GM12891 (cell line): Measurements from ENCODE around the gene NPIPB2.

Experiments used
- POLR2A ChIP-seq: IDR thresholded peaks from 2 replicates; pipeline ENCODE4 v1.6.1; 2011; ENCODE audit warnings: low read depth, low read length, control low read depth
- POLR2AphosphoS5 ChIP-seq: IDR thresholded peaks from 2 replicates; pipeline ENCODE4 v1.6.1; 2011; ENCODE audit warnings: low read depth, low read length, control low read depth
- TAF1 ChIP-seq: IDR thresholded peaks from 2 replicates; pipeline ENCODE4 v1.6.1; 2011; ENCODE audit warnings: low read depth, low read length, control low read depth

GRCh38 chr16:11966173-11966572, 24.3 kb upstream of the NPIPB2 start:
- TF ChIP-seq POLR2AphosphoS5 (peak; percentile 53; the same call in 1 of the 2 replicates), POLR2A (no peak; the same call in 1 of the 2 replicates), TAF1 (no peak)
